Karpas-422 (cell line): ENCODE results near the gene SLC12A6. TPM values are rescaled to one million over a fixed set of nuclear protein-coding genes. Genes with fewer than 3 reads are reported as not detected.
A peak's percentile ranks its signal among the peaks of the same experiment; 100 is the strongest.

Source experiments
- DNase-seq: peaks from one replicate; pipeline ENCODE4 v3.0.0-alpha.2; 2015
- H2AFZ ChIP-seq: fragments of 200-600 bp; sonication (generic); 2 replicates; pipeline ENCODE4 v1.6.1; 2014; ENCODE audit warnings: antibody characterized with exemption, low read length, mixed read lengths
- H3K27ac ChIP-seq: fragments of 200-600 bp; sonication (generic); 2 replicates; pipeline ENCODE4 v1.5.1; 2014; ENCODE audit warnings: mild to moderate bottlenecking, low read length, moderate library complexity
- H3K27me3 ChIP-seq: fragments of 200-600 bp; sonication (generic); 2 replicates; pipeline ENCODE4 v1.6.1; 2014; ENCODE audit warnings: low read length, mixed read lengths
- H3K36me3 ChIP-seq: fragments of 200-600 bp; sonication (generic); 2 replicates; pipeline ENCODE4 v1.6.1; 2014; ENCODE audit warnings: low read length, mixed read lengths; ENCODE audit not compliant: insufficient read depth
- H3K4me1 ChIP-seq: fragments of 200-600 bp; sonication (generic); 2 replicates; pipeline ENCODE4 v1.6.1; 2014; ENCODE audit warnings: mild to moderate bottlenecking, low read length, mixed read lengths
- H3K4me2 ChIP-seq: fragments of 200-600 bp; sonication (generic); 2 replicates; pipeline ENCODE4 v1.6.1; 2014; ENCODE audit warnings: low read length, low read depth, mild to moderate bottlenecking; ENCODE audit not compliant: poor library complexity, severe bottlenecking
- H3K4me3 ChIP-seq: fragments of 200-600 bp; sonication (generic); 2 replicates; pipeline ENCODE4 v1.5.1; 2014; ENCODE audit warnings: mild to moderate bottlenecking, antibody characterized with exemption, low read length, mixed read lengths
- H3K79me2 ChIP-seq: fragments of 200-600 bp; sonication (generic); 2 replicates; pipeline ENCODE4 v1.6.1; 2014; ENCODE audit warnings: mild to moderate bottlenecking, low read length, mixed read lengths
- H3K9ac ChIP-seq: fragments of 200-600 bp; sonication (generic); 2 replicates; pipeline ENCODE4 v1.6.0; 2014; ENCODE audit warnings: low read length
- H3K9me2 ChIP-seq: fragments of 200-600 bp; sonication (generic), shearing (Covaris generic); replicated peaks from 2 replicates; pipeline ENCODE4 v1.6.0; 2014; ENCODE audit warnings: mild to moderate bottlenecking, low read length, moderate library complexity; ENCODE audit not compliant: insufficient read depth
- H3K9me3 ChIP-seq: fragments of 300-700, 200-600 bp; sonication (generic); 2 replicates; pipeline ENCODE4 v1.6.1; 2014; ENCODE audit warnings: low read length, mixed read lengths
- H4K20me1 ChIP-seq: fragments of 200-600 bp; sonication (generic); 2 replicates; pipeline ENCODE4 v1.6.1; 2014; ENCODE audit warnings: mild to moderate bottlenecking, antibody characterized with exemption, low read length, low read depth; ENCODE audit not compliant: insufficient read depth
- total RNA-seq: library from RNA; depleted of rRNA; stranded (reverse); fragments of >200 nt; shearing (Covaris generic); gene quantifications from 2 replicates; pipeline ENCODE4 v1.2.3, GENCODE V29; 2014; ENCODE audit warnings: low replicate concordance

SLC12A6 gene
- total RNA-seq, 1 experiment from 2014 or later: 1.6 TPM

DNA sequence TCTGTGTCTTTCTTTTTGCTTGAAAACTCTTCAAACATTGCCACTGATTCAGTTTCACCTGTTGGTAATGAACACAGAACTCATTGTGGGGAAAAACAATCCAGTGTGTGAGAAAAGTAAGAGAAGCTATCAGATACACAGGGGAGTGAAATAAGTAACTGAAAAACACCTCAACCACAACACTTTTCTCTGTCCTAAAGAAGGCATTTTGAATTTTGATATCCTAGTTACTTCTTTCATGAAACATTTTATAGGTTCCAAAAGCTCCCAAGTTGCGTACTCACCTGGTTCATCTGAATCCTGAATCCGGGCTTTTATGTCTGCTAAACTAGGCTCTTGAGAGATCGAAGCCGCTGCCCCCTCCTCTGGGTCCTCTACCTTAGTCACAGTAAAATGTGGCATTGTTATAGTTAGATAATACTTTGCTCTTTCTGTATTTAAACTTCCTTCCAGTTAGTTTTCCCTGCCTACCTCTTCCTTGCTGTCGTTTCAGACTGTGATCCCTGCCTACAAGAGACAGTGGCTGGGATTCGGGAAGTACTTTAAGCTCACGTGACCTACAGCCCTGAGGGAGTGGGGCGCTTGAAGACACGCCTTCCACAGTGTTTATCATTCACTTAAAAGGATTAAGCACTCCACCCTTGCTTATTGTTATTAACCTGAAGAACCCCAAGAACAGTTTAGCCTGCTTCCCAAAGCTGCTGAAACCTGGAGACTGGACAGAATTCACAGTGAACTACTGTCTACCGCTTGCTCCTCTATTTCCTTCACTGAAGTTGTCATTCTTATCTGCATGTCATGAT lies 19.1 kb downstream of the SLC12A6 start:
- H3K9me3 ChIP-seq: no peaks in the 10 kb centered on the region
- no peak for DNase-seq
- H3K9me2 ChIP-seq: no peaks in the 10 kb centered on the region
- H3K36me3 ChIP-seq: no peaks in the 10 kb centered on the region
- H3K4me3 ChIP-seq: no peak overlapping the region
- no peaks in the 10 kb centered on the region for H3K4me1 ChIP-seq
- no peak overlapping the region for H3K27ac ChIP-seq
- peak overlapping the region; percentile 39 for H3K4me2 ChIP-seq
- no peaks in the 10 kb centered on the region for H4K20me1 ChIP-seq
- H3K27me3 ChIP-seq: no peaks in the 10 kb centered on the region
- H3K9ac ChIP-seq: no peak overlapping the region
- no peaks in the 10 kb centered on the region for H3K79me2 ChIP-seq
- H2AFZ ChIP-seq: no peak overlapping the region

DNA sequence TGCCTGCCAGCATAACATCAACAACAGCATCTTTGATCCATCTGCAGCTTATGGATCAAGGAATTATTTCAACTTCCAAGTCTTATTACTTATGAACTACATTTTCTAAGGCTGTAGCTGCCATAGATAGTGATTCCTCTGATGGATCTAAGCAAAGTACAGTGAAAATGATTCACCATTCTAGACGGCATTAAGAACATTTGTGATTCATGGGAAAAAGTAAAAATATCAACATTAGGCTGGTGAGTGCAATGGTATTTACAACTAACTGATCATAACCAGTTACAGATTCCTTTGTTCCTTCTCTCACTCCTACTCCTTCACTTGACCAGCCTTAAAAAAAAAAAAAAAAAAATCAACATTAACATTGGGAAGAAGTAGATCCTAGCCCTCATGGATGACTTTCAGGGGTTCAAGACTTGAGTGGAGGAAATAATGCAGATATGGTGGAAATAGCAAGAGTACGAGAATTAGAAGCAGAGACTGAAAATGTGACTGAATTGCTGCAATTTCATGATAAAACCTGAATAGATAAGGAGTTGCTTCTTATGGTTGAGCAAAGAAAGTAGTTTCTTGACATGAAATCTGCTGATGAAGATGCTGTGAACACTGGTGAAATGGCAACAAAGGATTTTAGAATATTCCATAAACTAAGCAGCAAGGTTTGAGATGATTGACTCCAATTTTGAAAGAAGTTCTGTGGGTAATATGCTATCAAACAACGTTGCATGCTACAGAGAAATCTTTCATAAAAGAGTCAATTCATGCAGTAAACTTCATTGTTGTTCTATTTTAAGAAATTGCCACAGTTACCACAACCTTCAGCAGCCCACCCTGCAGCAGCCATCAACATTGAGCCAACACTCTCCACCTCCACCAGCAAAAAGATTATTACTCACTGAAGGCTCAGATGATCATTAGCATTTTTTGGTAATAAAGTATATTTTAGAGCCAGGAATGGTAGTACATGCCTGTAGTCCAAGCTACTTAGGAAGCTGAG lies 22.8 kb downstream of the SLC12A6 start:
- Histone ChIP-seq H4K20me1 (no peaks in the 10 kb centered on the region), H3K27ac (no peak overlapping the region), H3K79me2 (no peaks in the 10 kb centered on the region)

DNA sequence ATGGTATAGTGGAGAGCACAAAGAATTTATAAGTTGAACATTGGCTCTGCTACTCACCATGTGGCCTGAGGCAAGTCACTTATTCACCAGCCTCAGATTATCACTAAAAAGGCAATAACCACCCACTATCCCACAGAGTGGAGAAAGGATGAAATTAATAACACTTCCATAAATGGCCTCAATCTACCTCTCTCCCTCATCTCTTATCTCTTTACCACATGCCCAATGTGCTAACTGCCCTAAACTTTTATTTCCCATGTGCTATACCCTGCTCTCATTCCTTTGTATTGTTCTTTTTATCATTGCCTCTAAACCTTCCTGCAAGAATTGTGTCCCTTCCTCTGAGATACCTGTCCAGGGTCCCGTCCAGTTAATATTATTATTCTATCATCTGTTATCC lies 26.0 kb downstream of the SLC12A6 start:
- Histone ChIP-seq H3K79me2 (no peaks in the 10 kb centered on the region), H3K9me3 (no peaks in the 10 kb centered on the region), H3K9me2 (no peaks in the 10 kb centered on the region), H3K4me2 (no peak overlapping the region), H3K36me3 (no peaks in the 10 kb centered on the region), H3K4me3 (no peak overlapping the region), H3K27ac (no peak overlapping the region), H2AFZ (no peak overlapping the region), H3K4me1 (no peaks in the 10 kb centered on the region), H4K20me1 (no peaks in the 10 kb centered on the region), H3K27me3 (no peaks in the 10 kb centered on the region), H3K9ac (no peak overlapping the region)
- DNase-seq: no peak

More for the DNA sequence above, 22.8 kb downstream of the SLC12A6 start:
- Histone ChIP-seq H3K4me3 (no peak overlapping the region), H3K4me2 (no peak overlapping the region), H3K9me3 (no peaks in the 10 kb centered on the region), H3K27me3 (no peaks in the 10 kb centered on the region), H2AFZ (no peak overlapping the region), H3K4me1 (no peaks in the 10 kb centered on the region), H3K36me3 (no peaks in the 10 kb centered on the region), H3K9ac (no peak overlapping the region), H3K9me2 (no peaks in the 10 kb centered on the region)
- DNase-seq: no peak

- DNase-seq: no peak
- no peaks in the 10 kb centered on the region for H3K36me3 ChIP-seq
- H2AFZ ChIP-seq: no peak overlapping the region
- H3K4me1 ChIP-seq: no peaks in the 10 kb centered on the region
- no peak overlapping the region for H3K4me2 ChIP-seq
- H4K20me1 ChIP-seq: no peaks in the 10 kb centered on the region
- H3K79me2 ChIP-seq: no peaks in the 10 kb centered on the region
- H3K9me2 ChIP-seq: no peaks in the 10 kb centered on the region
- no peak overlapping the region for H3K27ac ChIP-seq
- H3K9ac ChIP-seq: no peak overlapping the region
- no peaks in the 10 kb centered on the region for H3K27me3 ChIP-seq
- no peaks in the 10 kb centered on the region for H3K9me3 ChIP-seq
- no peak overlapping the region for H3K4me3 ChIP-seq
Measured at GRCh38 chr15:34304613-34305012, 33.0 kb downstream of the SLC12A6 start.

DNA sequence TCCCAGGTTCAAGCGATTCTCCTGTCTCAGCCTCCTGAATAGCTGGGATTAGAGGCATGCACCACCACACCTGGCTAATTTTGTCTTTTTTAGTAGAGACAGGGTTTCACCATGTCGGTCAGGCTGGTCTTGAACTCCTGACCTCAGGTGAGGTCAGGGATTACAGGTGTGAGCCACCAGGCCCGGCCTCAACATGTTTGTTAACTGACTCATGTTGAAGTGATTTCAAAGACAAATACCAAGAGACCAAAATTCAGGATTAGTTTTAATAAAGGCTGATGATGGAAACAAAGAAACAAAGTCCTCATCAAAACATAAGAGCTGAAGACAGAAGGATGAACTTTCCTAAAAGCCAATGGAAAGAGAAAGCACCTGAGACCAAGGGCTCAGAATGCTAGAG lies 36.5 kb downstream of the SLC12A6 start:
- Histone ChIP-seq H3K9me3 (no peaks in the 10 kb centered on the region), H3K36me3 (no peaks in the 10 kb centered on the region), H3K27me3 (no peaks in the 10 kb centered on the region), H3K4me3 (no peak overlapping the region), H3K27ac (no peak overlapping the region), H4K20me1 (no peaks in the 10 kb centered on the region), H3K9me2 (no peaks in the 10 kb centered on the region), H3K79me2 (no peaks in the 10 kb centered on the region), H3K9ac (no peak overlapping the region), H3K4me2 (no peak overlapping the region), H3K4me1 (no peaks in the 10 kb centered on the region), H2AFZ (no peak overlapping the region)
- no peak for DNase-seq

- H3K79me2 ChIP-seq: no peaks in the 10 kb centered on the region
- H3K4me2 ChIP-seq: no peak overlapping the region
Measured at GRCh38 chr15:34297059-34297458, 40.5 kb downstream of the SLC12A6 start.

GRCh38 chr15:34292621-34293020 lies 45.0 kb downstream of the SLC12A6 start:
- no peaks in the 10 kb centered on the region for H3K9me2 ChIP-seq
- H3K4me1 ChIP-seq: no peaks in the 10 kb centered on the region
- H3K9me3 ChIP-seq: no peaks in the 10 kb centered on the region
- no peak overlapping the region for H3K9ac ChIP-seq
- no peak overlapping the region for H3K4me3 ChIP-seq
- no peaks in the 10 kb centered on the region for H3K36me3 ChIP-seq
- no peaks in the 10 kb centered on the region for H3K79me2 ChIP-seq
- DNase-seq: no peak
- no peaks in the 10 kb centered on the region for H4K20me1 ChIP-seq
- no peak overlapping the region for H3K4me2 ChIP-seq
- H3K27me3 ChIP-seq: no peaks in the 10 kb centered on the region
- H2AFZ ChIP-seq: no peak overlapping the region
- H3K27ac ChIP-seq: no peak overlapping the region

More at GRCh38 chr15:34297059-34297458, 40.5 kb downstream of the SLC12A6 start:
- H4K20me1 ChIP-seq: no peaks in the 10 kb centered on the region
- no peaks in the 10 kb centered on the region for H3K27me3 ChIP-seq
- no peak overlapping the region for H3K4me3 ChIP-seq
- H3K27ac ChIP-seq: no peak overlapping the region
- no peak overlapping the region for H2AFZ ChIP-seq
- H3K36me3 ChIP-seq: no peaks in the 10 kb centered on the region
- no peaks in the 10 kb centered on the region for H3K9me2 ChIP-seq
- no peak overlapping the region for H3K9ac ChIP-seq
- H3K9me3 ChIP-seq: no peaks in the 10 kb centered on the region
- no peak for DNase-seq
- H3K4me1 ChIP-seq: no peaks in the 10 kb centered on the region

GRCh38 chr15:34284937-34285336 lies 52.6 kb downstream of the SLC12A6 start:
- no peak overlapping the region for H3K4me3 ChIP-seq
- H3K9ac ChIP-seq: no peak overlapping the region
- H3K27me3 ChIP-seq: no peaks in the 10 kb centered on the region
- H3K79me2 ChIP-seq: no peaks in the 10 kb centered on the region
- H3K9me2 ChIP-seq: no peaks in the 10 kb centered on the region
- H3K36me3 ChIP-seq: no peaks in the 10 kb centered on the region
- no peaks in the 10 kb centered on the region for H3K4me1 ChIP-seq
- DNase-seq: no peak
- H3K4me2 ChIP-seq: no peak overlapping the region
- no peaks in the 10 kb centered on the region for H3K9me3 ChIP-seq
- H2AFZ ChIP-seq: no peak overlapping the region
- no peaks in the 10 kb centered on the region for H4K20me1 ChIP-seq
- no peak overlapping the region for H3K27ac ChIP-seq
